ENCODE measurements around the gene ATP5PD.
A peak's percentile ranks its signal among the peaks of the same experiment; 100 is the strongest.
"Not testable (repeated sequence)": the region's sequence is repeated elsewhere in the genome, so short reads cannot be mapped to it uniquely, and the experiment has no call there.

Gene ATP5PD

DNA sequence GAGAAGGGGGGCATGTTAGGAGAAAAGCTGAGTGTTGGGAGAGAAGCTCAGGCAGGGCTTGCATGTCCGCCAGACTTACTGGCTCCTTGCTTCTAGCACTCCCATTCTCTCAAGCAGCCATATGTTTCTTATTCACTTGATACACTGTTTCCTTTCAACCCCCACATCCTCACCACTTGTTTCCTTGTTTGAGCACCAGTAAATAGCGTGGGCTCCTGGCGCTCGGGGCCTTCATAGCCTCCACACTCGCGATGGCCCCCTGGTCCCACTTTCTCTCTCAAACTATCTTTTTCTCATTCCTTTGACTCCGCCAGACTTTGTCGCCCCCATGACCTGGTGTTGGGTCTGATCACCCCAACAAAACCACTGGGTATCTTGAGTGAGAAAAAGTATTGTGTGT lies 16.6 kb downstream of the ATP5PD start:
- FAIRE-seq, result no peak
- TF ChIP-seq POU2F2 (IDR thresholded peaks at IDR 0.05; ENCODE audit: low read depth, low read length) (no peak), SPI1 (IDR thresholded peaks at IDR 0.05; ENCODE audit: low read depth, low read length) (no peak), POLR2AphosphoS5 (IDR thresholded peaks at IDR 0.05; ENCODE audit: low read depth, low read length) (no peak), TAF1 (IDR thresholded peaks at IDR 0.05; ENCODE audit: low read depth, low read length) (no peak), POLR2A (IDR thresholded peaks at IDR 0.05; ENCODE audit: low read depth, low read length) (no peak), PAX5 (IDR thresholded peaks at IDR 0.05; ENCODE audit: insufficient read depth, low read length, severe bottlenecking) (no peak)
- DNase-seq (ENCODE audit: insufficient read length, low spot score), result no peak

GRCh38 chr17:75026650-75027049 lies 20.1 kb downstream of the ATP5PD start:
- not testable (repeated sequence) for FAIRE-seq; DNase-seq (ENCODE audit: insufficient read length, low spot score)

- not testable (repeated sequence) for DNase-seq (ENCODE audit: insufficient read length, low spot score); FAIRE-seq
Observed at GRCh38 chr17:75025398-75025734, 21.4 kb downstream of the ATP5PD start.

GRCh38 chr17:75024686-75025397 lies 21.9 kb downstream of the ATP5PD start:
- FAIRE-seq (peak; percentile 40), DNase-seq (ENCODE audit: insufficient read length, low spot score) (no peak)
- TF ChIP-seq POLR2A (IDR thresholded peaks at IDR 0.05; ENCODE audit: low read depth, low read length), result no peak
- no peak for TF ChIP-seq PAX5 (IDR thresholded peaks at IDR 0.05; ENCODE audit: insufficient read depth, low read length, severe bottlenecking)
- TF ChIP-seq SPI1 (IDR thresholded peaks at IDR 0.05; ENCODE audit: low read depth, low read length), result no peak
- no peak for TF ChIP-seq POU2F2 (IDR thresholded peaks at IDR 0.05; ENCODE audit: low read depth, low read length)
- no peak for TF ChIP-seq POLR2AphosphoS5 (IDR thresholded peaks at IDR 0.05; ENCODE audit: low read depth, low read length)

- TF ChIP-seq POLR2A (IDR thresholded peaks at IDR 0.05; ENCODE audit: low read depth, low read length) (no peak), POLR2AphosphoS5 (IDR thresholded peaks at IDR 0.05; ENCODE audit: low read depth, low read length) (no peak), SPI1 (IDR thresholded peaks at IDR 0.05; ENCODE audit: low read depth, low read length) (no peak), POU2F2 (IDR thresholded peaks at IDR 0.05; ENCODE audit: low read depth, low read length) (no peak), TAF1 (IDR thresholded peaks at IDR 0.05; ENCODE audit: low read depth, low read length) (no peak), PAX5 (IDR thresholded peaks at IDR 0.05; ENCODE audit: insufficient read depth, low read length, severe bottlenecking) (no peak)
- no peak for FAIRE-seq
Observed at GRCh38 chr17:75020331-75021110, 26.2 kb downstream of the ATP5PD start.

GRCh38 chr17:75019710-75020109 lies 27.1 kb downstream of the ATP5PD start:
- DNase-seq (ENCODE audit: insufficient read length, low spot score) (no peak), FAIRE-seq (no peak)
- no peak for TF ChIP-seq POLR2A (IDR thresholded peaks at IDR 0.05; ENCODE audit: low read depth, low read length)
- TF ChIP-seq POU2F2 (IDR thresholded peaks at IDR 0.05; ENCODE audit: low read depth, low read length), result no peak

More at GRCh38 chr17:75020331-75021110, 26.2 kb downstream of the ATP5PD start:
- no peak for DNase-seq (ENCODE audit: insufficient read length, low spot score)

- FAIRE-seq, result no peak
- no peak for DNase-seq (ENCODE audit: insufficient read length, low spot score)
- TF ChIP-seq POLR2AphosphoS5 (IDR thresholded peaks at IDR 0.05; ENCODE audit: low read depth, low read length) (no peak), PAX5 (IDR thresholded peaks at IDR 0.05; ENCODE audit: insufficient read depth, low read length, severe bottlenecking) (no peak), SPI1 (IDR thresholded peaks at IDR 0.05; ENCODE audit: low read depth, low read length) (no peak), POLR2A (IDR thresholded peaks at IDR 0.05; ENCODE audit: low read depth, low read length) (no peak), TAF1 (IDR thresholded peaks at IDR 0.05; ENCODE audit: low read depth, low read length) (no peak), POU2F2 (IDR thresholded peaks at IDR 0.05; ENCODE audit: low read depth, low read length) (no peak)
Observed at GRCh38 chr17:75019146-75019545, 27.6 kb downstream of the ATP5PD start.

GRCh38 chr17:75013092-75013559 lies 33.6 kb downstream of the ATP5PD start:
- FAIRE-seq (no peak), DNase-seq (ENCODE audit: insufficient read length, low spot score) (no peak)
- TF ChIP-seq POLR2A (IDR thresholded peaks at IDR 0.05; ENCODE audit: low read depth, low read length) (no peak), SPI1 (IDR thresholded peaks at IDR 0.05; ENCODE audit: low read depth, low read length) (no peak), POU2F2 (IDR thresholded peaks at IDR 0.05; ENCODE audit: low read depth, low read length) (no peak), POLR2AphosphoS5 (IDR thresholded peaks at IDR 0.05; ENCODE audit: low read depth, low read length) (no peak), TAF1 (IDR thresholded peaks at IDR 0.05; ENCODE audit: low read depth, low read length) (no peak), PAX5 (IDR thresholded peaks at IDR 0.05; ENCODE audit: insufficient read depth, low read length, severe bottlenecking) (no peak)

- TF ChIP-seq SPI1 (IDR thresholded peaks at IDR 0.05; ENCODE audit: low read depth, low read length) (no peak), POLR2AphosphoS5 (IDR thresholded peaks at IDR 0.05; ENCODE audit: low read depth, low read length) (peak; percentile 94), PAX5 (IDR thresholded peaks at IDR 0.05; ENCODE audit: insufficient read depth, low read length, severe bottlenecking) (peak; percentile 74), POU2F2 (IDR thresholded peaks at IDR 0.05; ENCODE audit: low read depth, low read length) (peak; percentile 36), TAF1 (IDR thresholded peaks at IDR 0.05; ENCODE audit: low read depth, low read length) (peak; percentile 98), POLR2A (IDR thresholded peaks at IDR 0.05; ENCODE audit: low read depth, low read length) (peak; percentile 86)
- FAIRE-seq, result peak; percentile 90
- peak; percentile 93 for DNase-seq (ENCODE audit: insufficient read length, low spot score)
Observed at GRCh38 chr17:75012346-75013091, 34.2 kb downstream of the ATP5PD start, which contains the start of gene MRPL58. Gene MRPL58 (plus strand): TSS chr17:75012670. CDS start chr17:75012687, 17 bp downstream.

- TF ChIP-seq POU2F2 (IDR thresholded peaks at IDR 0.05; ENCODE audit: low read depth, low read length) (no peak), TAF1 (IDR thresholded peaks at IDR 0.05; ENCODE audit: low read depth, low read length) (no peak)
- no peak for DNase-seq (ENCODE audit: insufficient read length, low spot score)
- FAIRE-seq, result no peak
Observed at GRCh38 chr17:75012096-75012345, 34.7 kb downstream of the ATP5PD start.
